ENCODE results near the gene MAP3K2.
"Not testable (repeated sequence)": the region's sequence is repeated elsewhere in the genome, so short reads cannot be mapped to it uniquely, and the experiment has no call there.

The MAP3K2 gene

GRCh38 chr2:127413782-127414637, 26.2 kb upstream of the MAP3K2 start:
- H3K9me3 Mint-ChIP-seq: peaks cover 17% of the 10 kb centered on the region
- no peak overlapping the region for H3K27ac Mint-ChIP-seq
- peaks cover 32% of the 10 kb centered on the region for H3K27me3 Mint-ChIP-seq (ENCODE audit: low read depth, poor library complexity)
- no peak for DNase-seq
- H3K4me1 Mint-ChIP-seq: peaks cover 22% of the 10 kb centered on the region
- H3K4me3 Mint-ChIP-seq: no peak overlapping the region
- H3K36me3 Mint-ChIP-seq (ENCODE audit: low read depth): peaks cover 7% of the 10 kb centered on the region
- TF ChIP-seq CTCF (IDR thresholded peaks at IDR 0.05): no peak

- Mint-ChIP-seq H3K36me3 (ENCODE audit: low read depth) (peaks cover 7% of the 10 kb centered on the region), H3K27ac (no peak overlapping the region), H3K27me3 (ENCODE audit: low read depth, poor library complexity) (peaks cover 31% of the 10 kb centered on the region), H3K4me1 (peaks cover 22% of the 10 kb centered on the region), H3K4me3 (no peak overlapping the region), H3K9me3 (peaks cover 17% of the 10 kb centered on the region)
- no peak for DNase-seq
- TF ChIP-seq CTCF (IDR thresholded peaks at IDR 0.05): no peak
Measured at GRCh38 chr2:127413200-127413599, 25.4 kb upstream of the MAP3K2 start.

GRCh38 chr2:127411653-127412369, 24.0 kb upstream of the MAP3K2 start:
- H3K4me1 Mint-ChIP-seq: peaks cover 12% of the 10 kb centered on the region
- no peak for DNase-seq
- H3K27me3 Mint-ChIP-seq (ENCODE audit: low read depth, poor library complexity): peaks cover 17% of the 10 kb centered on the region
- peaks cover 7% of the 10 kb centered on the region for H3K36me3 Mint-ChIP-seq (ENCODE audit: low read depth)
- H3K27ac Mint-ChIP-seq: no peak overlapping the region
- no peak for TF ChIP-seq CTCF (IDR thresholded peaks at IDR 0.05)
- H3K4me3 Mint-ChIP-seq: no peak overlapping the region
- H3K9me3 Mint-ChIP-seq: peaks cover 17% of the 10 kb centered on the region

- no peak for TF ChIP-seq CTCF (IDR thresholded peaks at IDR 0.05)
- Mint-ChIP-seq H3K4me3 (no peak overlapping the region), H3K36me3 (ENCODE audit: low read depth) (peaks cover 7% of the 10 kb centered on the region), H3K4me1 (peaks cover 5% of the 10 kb centered on the region), H3K27ac (no peak overlapping the region), H3K9me3 (peaks cover 17% of the 10 kb centered on the region), H3K27me3 (ENCODE audit: low read depth, poor library complexity) (peaks cover 10% of the 10 kb centered on the region)
- no peak for DNase-seq
Measured at GRCh38 chr2:127410871-127411652, 23.3 kb upstream of the MAP3K2 start.

- not testable (repeated sequence) for DNase-seq; H3K36me3 Mint-ChIP-seq (ENCODE audit: low read depth); H3K27ac Mint-ChIP-seq; H3K4me3 Mint-ChIP-seq; H3K27me3 Mint-ChIP-seq (ENCODE audit: low read depth, poor library complexity)
- Mint-ChIP-seq H3K9me3 (peaks cover 17% of the 10 kb centered on the region), H3K4me1 (peaks cover 17% of the 10 kb centered on the region)
Measured at GRCh38 chr2:127409716-127410115, 21.9 kb upstream of the MAP3K2 start.

GRCh38 chr2:127408807-127409099, 21.0 kb upstream of the MAP3K2 start:
- Mint-ChIP-seq H3K4me1 (peaks cover 19% of the 10 kb centered on the region), H3K36me3 (ENCODE audit: low read depth) (peaks cover 7% of the 10 kb centered on the region), H3K27me3 (ENCODE audit: low read depth, poor library complexity) (no peaks in the 10 kb centered on the region), H3K4me3 (peak overlapping the region; percentile 79), H3K9me3 (peaks cover 14% of the 10 kb centered on the region), H3K27ac (no peak overlapping the region)
- DNase-seq: no peak
- TF ChIP-seq CTCF (IDR thresholded peaks at IDR 0.05): no peak
